Effector CD4-positive, alpha-beta T cell (primary cell): ENCODE measurements around the gene NHP2.

Experiments used
- DNase-seq: peaks from one replicate; pipeline ENCODE4 v3.0.0-alpha.2; 2020

Gene NHP2

DNA sequence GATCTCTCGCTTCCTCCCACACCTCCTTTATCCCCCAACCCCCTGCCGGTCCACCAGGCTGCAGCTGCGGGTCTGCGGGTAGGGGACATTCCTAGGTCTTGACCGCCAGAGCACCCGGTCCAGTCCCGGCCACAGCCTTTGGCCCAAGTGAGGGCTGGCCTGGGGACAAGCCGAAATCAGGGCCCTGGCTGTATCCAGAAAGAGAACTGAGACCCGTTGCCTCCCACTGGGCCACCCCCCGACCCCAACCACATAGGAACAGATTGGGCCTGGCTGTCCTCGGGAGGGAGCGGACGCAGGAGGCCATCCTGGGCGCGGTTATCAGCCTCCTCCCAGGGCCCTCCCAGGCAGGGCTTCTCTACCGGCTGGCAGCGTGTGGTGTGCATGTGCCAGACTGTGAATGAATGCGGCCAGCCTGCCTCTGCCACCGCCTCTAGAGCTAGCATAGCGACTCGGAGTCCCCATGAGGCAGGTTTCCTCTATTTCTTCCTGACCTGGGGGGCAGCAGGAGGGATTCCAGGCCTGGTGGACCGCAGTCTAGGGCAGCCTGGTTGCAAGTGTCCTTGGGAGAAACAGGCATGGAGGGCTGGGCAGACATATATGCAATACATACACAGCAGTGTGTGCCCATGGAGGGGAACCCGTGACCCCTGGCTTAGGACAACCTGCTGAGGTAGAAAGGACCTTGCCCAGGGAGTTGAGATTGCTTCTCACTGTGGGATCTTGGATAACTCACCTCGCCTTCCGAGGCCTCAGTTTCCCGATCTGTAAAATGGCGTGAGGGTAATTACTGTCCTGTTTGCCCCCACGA, 39.2 kb downstream of the NHP2 start:
- peak; percentile 38 for DNase-seq

DNA sequence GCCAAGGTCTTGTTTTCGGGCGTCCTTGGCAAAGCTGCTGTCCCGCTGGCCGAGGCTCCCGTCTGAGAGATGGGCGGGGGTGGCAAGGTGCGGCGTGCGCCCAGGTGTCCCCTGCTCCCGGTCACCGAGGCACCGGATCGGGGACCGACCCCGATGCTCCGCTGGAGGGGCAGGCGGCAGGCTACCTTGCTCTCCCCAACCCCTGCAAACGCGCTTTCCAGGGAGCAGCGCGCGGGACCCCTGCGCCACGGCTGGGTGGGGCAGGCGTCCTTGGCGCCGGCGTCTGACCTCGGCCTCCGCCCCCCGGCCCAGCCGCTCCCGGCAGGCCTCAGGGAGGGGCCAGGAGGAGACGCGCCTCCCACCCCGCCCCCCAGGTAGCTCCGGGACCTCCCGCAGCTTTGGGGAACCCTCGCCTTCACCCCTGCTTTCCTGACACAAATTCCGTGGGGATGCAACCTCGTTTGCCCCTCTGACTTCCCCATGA, 39.8 kb downstream of the NHP2 start:
- no peak for DNase-seq

DNA sequence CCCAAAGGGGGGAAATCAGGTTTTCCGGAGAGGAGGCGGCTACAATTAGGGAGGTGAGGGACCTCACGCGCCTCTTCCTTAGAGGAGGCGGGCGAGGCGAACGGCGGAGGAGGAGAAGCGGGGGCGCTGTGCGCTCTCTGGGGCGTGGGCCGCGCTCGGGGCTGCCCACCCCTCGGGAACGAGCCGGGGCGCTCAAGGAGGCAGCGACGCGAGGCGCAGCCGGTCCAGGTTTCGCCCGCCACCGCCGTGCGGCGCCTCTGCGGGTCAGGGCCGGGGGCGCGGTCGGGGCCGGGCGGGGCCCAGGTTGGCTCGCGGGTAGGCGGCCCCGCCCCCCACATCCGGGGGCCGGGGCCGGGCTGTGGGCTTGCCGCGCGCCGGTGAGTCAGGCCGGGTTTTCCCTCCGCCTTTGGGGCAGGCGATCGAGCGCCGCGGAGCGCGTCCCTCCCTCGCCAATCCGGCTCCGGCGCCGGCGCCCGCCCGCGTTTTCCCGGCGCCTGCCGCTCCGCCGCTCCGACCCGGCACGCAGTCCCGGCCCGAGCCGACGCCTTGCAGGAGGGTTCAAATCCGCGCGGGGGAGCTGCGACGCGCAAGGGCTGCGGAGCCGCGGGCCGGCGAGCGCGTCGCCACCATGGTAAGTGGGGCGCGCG, 40.4 kb downstream of the NHP2 start, which contains the start of gene N4BP3:
Gene N4BP3, plus strand, starts transcription at position 392 of the 647 bp plus-strand sequence. CDS start 6,052 bp downstream, outside the sequence.
- DNase-seq, result peak; percentile 67

DNA sequence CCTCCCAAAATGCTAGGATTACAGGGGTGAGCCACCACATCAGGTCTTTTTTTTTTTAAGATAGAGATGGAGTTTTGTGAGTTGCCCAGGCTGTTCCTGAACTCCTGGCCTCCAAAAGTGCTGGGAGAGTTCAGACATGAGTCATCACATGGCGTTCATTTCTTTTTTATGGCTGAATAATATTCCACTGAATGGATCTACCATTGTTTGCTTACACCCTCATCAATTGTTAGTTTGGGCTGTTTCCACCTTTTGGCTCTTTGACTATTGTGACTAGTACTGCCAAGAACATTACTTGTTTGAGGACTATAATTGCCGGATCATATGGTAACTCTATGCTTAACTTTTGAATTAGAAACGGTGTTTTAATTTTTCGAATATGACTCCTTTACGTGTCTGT, 41.1 kb downstream of the NHP2 start:
- no peak for DNase-seq

DNA sequence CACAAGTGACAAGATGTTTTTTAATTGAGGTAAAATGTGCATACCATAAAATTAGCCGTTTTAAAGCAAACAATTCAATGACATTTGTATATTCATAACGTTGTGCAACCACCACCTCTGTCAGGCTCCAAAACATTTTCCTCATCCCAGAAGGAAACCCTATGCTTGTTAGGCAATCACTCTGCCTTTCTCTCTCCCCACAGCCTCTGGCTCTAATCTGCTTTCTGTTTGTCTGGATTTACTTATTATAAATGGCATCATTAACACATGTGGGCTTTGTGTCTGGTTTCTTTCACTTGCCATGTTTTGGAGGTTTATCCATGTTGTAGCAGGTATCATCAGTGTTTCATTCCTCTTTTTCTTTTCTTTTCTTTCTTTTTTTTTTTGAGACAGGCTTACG, 41.8 kb downstream of the NHP2 start:
- no peak for DNase-seq

DNA sequence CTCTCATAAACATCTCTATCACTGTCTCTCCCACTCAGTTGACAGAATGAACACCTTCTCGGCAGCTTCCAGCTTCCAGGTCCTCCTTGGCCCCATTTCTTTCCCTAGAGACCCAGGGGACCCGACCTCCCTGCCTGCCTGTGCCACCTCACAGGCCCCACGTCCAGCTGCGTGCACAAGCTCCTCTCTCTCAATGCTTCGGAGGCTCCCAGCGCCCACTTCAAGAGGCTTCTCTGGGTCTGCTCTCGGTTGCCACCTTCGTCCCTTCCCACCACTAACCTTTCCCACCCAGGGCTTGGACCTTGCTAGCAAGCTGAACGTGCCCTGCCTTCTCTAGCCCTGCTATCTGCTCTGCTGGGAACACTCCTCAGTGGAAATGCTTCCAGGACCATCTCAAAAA, 43.2 kb downstream of the NHP2 start:
- no peak for DNase-seq

DNA sequence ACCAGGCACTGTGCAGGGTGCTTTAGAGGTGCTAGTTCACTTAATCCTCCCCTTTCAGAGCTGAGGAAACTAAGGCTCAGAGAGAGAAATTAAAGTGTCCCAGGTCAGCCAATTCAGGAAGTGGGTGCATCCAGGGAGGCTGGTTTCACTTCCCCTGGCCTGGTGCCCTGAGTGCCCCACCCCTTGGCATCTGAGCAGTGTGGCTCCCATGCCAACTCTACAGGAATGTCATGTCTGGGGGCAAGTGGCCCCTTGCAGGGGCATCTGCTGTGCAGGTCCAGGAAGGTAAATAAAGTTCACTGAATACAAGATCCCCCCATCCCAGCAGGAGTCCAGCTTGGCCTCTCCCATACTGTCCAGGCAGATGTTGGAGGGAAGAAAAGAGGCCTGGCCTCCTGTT, 44.7 kb downstream of the NHP2 start:
- no peak for DNase-seq

DNA sequence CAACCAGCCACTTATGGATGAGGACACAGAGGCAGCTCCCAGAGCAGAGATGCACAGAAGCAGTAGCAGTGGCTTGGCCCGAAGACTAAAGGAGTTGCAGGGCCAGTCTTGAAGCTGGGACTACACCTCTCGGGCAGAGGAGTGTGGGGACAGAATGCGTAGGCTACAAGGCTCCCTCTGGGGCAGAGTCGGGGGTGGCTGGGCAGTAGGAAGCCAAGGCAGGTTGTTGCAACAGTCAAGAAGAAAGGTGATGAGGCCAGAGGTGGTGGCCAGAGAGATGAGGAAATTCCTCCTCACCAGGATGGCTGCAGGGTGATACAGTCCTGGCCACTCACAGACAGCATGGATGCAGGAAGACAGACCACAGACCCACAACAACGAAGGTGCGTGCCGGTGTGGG, 45.2 kb downstream of the NHP2 start:
- no peak for DNase-seq

DNA sequence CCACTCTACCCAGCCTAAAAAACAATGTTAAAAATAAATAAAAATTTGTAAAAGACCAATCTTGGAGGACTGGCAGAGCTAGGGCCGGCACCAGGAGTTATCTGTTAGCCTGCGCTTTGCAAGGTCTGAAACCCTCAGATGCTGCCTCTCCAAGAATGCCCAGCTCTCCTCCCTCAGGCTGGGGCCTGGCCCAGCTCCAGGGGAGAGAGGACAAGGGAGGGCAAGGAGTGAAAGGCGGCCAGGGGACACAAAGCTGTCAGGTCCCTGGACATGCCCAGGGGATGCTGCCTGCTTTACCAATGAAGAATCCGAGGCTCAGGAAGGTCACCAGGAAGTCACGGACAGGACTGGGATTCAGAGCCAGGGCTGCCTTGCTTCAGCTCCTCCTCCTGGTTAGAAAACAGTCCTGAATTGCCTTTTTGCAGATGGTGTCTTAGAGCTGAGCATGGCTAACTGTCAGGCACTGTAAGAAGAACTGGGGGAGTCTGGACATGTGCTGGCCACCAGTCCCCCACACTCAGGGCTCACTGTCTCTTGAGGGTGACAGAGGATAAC, 45.9 kb downstream of the NHP2 start:
- no peak for DNase-seq

DNA sequence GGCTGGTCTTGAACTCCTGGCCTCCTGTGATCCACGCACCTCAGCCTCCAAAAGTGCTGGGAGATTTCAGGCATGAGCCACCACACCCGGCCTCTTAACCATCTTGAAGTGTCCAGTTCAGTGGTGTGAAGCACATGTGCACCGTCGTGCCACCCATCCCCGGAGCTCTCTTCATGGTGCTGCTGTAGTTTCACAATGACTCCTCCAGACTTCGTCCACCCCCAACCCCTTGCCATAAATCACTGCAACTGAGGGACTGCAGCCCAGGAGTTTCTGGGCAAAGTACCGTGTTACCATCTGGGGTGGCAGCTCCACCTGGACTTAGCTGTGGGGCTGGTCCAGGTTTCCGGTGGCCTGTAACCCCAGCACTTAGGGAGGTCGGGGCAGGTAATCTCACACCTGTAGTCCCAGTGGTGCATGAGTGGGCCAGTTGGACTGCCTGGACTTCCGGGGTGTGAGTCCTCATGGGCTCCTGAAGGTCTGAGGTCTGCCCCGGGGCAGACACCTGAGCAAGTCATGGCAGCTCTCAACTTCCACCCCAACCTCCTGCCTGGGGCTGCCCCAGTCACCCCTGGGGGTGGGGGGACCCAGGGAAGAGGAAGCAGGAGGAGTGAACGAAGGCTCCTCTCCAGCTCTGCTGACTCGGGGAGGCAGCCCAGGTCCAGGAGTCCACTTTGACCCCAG, 47.0 kb downstream of the NHP2 start:
- no peak for DNase-seq

DNA sequence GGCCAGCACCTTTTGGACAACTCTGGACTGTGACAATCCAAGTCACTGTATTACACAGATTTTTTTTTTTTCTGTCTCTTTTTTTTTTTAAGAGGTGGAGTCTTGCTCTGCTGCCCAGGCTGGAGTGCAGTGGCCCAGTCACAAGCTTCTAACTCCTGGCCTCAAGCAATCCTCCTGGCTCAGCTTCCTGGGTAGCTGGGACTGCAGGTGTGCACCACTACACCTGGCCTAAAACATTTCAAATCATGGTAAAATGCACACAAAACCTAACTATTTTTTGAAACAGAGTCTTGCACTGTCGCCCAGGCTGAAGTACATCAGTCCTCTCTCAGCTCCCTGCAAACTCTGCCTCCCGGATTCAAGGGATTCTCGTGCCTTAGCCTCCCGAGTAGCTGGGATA, 47.6 kb downstream of the NHP2 start:
- no peak for DNase-seq

DNA sequence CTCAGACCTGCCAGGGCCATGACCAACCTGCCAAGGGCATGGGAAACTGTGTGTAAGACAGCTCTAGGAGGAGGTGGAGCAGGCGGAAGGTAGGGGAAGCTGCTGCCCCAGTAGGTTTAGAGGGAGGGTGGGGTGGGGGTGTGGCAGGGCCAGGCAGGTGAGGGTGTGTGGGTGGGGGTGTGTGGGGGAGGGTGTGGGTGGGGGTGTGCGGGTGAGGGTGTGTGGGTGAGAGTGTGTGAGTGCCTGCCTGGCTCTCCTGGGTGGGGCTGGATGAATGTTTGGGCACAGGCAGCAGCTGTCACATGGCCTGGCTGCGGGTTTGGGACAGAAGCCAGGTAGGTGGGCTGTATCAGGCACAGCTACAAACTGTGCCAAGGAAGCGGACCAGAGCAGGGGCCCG, 49.2 kb downstream of the NHP2 start:
- DNase-seq, result no peak

DNA sequence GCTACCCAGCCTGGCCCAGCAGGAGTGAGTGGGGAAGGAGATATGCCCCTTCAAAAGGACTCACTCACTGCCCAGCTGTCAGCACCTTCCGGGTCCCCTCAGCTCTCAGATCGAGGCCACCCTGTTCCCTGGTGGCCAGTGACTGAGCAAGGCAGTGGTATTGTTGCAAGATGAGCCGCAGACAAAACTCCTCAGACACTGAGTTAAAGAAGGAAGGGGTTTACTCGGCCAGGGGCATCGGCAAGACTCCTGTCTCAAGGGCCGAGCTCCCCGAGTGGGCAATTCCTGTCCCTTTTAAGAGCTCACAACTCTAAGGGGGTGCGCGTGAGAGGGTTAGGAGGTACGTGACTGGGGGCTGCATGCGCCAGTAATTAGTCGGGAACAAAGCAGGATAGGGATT, 50.1 kb downstream of the NHP2 start:
- DNase-seq, result no peak
